OCI-LY1 (cell line): ENCODE data around the gene ZMYM4.

ENCODE experiments used
- EZH2 ChIP-seq: fragments of 200-600 bp; sonication (generic), shearing (Covaris generic); IDR thresholded peaks from 2 replicates; pipeline ENCODE4 v1.8.0; 2017; ENCODE audit warnings: borderline replicate concordance, mixed run types, mild to moderate bottlenecking, antibody characterized with exemption, low read length, moderate library complexity, mixed read lengths
- TF ChIP-seq, protein P1 (sequence below): fragments of 200-600 bp; sonication (generic), shearing (Covaris generic); IDR thresholded peaks from 2 replicates; pipeline ENCODE4 v1.5.1; 2017; ENCODE audit warnings: mild to moderate bottlenecking, antibody characterized with exemption, low read length, moderate library complexity, mixed read lengths

DNA sequence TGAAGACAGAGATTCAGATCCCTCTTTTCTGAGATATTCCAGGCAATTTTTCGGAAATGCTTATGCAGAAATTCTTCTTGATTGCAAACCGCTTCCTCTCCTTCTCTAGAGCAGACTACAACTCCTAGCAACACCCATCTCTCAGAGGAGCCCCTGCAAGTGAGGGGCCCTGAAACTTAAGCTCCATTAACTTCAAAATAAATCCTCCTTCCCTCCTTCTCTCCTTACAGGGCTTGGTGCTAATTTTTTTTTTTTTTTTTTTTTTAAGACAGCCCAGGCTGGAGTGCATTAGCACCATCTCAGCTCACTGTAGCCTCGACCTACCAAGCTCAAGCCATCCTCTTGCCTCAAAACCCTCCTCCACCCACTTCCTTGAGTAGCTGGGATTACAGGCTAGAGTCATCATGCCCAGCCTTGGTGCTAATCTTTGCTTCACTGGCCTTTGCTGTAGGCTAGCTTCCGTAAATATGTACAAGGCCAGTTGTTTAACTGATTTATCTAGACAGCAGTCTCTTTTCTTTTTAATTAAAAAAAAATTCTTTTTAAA lies 45.4 kb upstream of the ZMYM4 start:
- TF ChIP-seq, protein P1, sequence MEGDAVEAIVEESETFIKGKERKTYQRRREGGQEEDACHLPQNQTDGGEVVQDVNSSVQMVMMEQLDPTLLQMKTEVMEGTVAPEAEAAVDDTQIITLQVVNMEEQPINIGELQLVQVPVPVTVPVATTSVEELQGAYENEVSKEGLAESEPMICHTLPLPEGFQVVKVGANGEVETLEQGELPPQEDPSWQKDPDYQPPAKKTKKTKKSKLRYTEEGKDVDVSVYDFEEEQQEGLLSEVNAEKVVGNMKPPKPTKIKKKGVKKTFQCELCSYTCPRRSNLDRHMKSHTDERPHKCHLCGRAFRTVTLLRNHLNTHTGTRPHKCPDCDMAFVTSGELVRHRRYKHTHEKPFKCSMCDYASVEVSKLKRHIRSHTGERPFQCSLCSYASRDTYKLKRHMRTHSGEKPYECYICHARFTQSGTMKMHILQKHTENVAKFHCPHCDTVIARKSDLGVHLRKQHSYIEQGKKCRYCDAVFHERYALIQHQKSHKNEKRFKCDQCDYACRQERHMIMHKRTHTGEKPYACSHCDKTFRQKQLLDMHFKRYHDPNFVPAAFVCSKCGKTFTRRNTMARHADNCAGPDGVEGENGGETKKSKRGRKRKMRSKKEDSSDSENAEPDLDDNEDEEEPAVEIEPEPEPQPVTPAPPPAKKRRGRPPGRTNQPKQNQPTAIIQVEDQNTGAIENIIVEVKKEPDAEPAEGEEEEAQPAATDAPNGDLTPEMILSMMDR = no peak
- no peak for TF ChIP-seq EZH2
